CD4-positive, alpha-beta T cell treated with Interferon gamma for 1 hour (primary cell): Measurements from ENCODE around the gene GJD3.
"Not testable (repeated sequence)": the region's sequence is repeated elsewhere in the genome, so short reads cannot be mapped to it uniquely, and the experiment has no call there.

Source experiments
- DNase-seq: peaks from one replicate; pipeline ENCODE4 v3.0.0-alpha.2; 2020

GJD3 gene, protein sequence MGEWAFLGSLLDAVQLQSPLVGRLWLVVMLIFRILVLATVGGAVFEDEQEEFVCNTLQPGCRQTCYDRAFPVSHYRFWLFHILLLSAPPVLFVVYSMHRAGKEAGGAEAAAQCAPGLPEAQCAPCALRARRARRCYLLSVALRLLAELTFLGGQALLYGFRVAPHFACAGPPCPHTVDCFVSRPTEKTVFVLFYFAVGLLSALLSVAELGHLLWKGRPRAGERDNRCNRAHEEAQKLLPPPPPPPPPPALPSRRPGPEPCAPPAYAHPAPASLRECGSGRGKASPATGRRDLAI

DNA sequence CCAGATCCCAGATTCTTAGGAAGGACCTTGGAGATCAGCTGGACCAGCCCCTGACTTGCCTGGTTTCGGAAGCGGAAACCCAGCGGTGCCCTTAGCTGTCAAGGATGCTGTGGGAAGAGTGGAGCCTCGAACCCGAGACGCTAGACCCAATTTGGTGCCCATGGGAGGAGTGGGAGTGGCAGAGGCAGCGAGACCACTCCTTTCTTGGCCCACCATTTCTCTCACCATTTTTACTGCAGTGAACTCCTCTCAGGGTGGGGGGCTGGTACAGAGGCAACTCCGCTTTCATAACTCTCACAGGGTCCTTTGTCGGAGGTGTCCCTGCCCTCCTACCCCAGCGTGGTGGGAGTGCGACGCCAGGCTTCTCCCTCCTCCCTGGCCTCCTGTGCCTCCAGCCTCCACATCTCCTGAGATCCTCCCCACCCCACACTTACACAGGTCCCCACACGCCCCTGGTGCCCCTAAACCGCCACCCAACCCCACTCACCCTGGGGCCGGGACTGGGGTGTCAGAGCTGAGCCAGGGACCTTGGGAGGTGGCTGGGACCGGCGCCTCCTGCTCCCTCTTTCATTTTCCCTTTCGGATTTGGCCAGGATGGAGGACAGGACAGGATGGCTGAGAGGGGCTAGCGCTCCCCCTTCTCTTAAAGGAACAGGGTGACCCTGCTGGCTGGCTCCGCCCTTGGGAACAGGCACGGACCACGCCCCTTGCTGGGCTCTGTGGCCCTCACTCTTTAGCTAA lies at the start of gene GJD3:
TSS of gene GJD3 (minus strand) at position 617 of the 741 bp plus-strand sequence. CDS start 922 bp downstream, outside the sequence.
- no peak for DNase-seq

DNA sequence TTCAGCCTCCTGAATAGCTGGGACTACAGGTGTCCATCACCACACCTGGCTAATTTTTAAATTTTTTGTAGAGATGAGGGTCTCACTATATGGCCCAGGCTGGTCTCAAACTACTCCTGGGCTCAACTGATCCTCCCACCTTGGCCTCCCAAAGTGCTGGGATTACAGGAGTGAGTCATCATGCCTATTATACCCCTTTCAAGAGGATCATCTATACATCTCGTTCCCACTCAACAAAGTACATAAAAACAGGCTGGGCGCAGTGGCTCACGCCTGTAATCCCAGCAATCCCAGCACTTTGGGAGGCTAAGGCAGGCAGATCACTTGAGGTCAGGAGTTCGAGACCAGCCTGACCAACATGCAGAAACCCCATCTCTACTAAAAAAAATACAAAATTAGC lies 49.8 kb upstream of the GJD3 start:
- not testable (repeated sequence) for DNase-seq

DNA sequence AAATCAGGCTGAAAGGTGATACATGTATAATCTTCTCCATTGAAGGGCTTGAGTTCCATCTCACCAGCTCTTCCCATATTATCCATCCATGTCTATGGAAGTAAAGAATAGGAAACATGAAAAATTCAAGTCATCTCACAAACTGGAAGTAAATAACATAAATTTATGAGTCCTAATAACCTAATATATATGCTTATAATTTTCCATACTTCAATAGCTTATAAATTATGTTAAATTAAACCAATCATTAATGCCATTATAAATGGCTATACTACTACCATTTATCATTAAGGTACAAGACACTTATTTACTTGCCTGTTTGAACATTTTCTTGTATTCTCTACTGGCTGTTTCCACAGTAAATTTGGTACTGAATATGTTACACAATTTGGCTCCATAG lies 48.3 kb upstream of the GJD3 start:
- DNase-seq, result no peak

DNA sequence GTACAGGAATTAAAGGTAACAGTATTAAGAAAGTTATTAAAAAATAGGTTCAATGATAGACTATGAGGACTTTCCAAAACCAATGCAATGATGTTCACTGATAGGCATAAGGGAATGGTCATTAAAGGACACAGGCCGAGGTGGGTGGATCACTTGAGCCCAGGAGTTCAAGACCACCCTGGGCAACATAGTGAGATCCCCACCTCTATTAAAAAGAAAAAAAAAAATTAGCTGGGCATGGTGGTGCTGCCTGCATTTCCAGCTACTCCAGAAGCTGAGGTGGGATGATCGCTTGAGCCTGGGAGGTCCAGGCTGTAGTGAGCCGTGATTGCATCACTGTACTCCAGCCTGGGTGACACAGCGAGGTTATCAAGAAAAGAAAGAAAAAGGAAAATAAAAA lies 47.3 kb upstream of the GJD3 start:
- no peak for DNase-seq

DNA sequence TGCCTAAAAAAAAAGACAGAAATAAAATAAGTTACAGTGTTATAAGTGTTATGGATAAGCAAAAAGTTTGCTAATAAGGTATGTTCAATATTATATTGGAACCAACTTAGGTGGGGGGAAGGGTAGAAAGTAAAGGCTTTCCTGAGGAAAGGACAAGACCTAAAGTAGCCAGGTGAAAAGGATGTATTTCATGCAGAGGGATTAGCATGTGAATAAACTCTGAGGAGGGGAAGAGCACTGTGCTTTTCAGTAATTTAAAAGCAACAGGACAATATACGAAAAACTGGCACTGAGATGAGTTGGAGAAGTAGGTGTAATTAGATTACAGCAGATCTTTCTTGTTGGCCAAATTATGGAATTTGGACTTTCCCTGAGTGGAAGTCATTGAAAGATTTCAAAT lies 45.5 kb upstream of the GJD3 start:
- DNase-seq, result no peak

DNA sequence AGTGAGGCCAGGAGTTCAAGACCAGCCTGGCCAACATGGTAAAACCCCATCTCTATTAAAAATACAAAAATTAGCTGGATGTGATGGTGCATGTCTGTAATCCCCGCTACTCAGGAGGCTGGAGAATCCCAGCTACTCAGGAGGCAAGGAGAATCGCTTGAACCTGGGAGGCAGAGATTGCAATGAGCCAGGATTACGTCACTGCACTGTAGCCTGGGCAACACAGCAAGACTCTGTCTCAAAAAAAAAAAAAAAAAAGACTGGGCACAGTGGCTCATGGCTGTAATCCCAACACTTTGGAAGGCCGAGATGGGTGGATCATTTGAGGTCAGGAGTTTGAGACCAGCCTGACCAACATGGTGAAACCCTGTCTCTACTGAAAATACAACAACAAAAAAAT lies 45.0 kb upstream of the GJD3 start:
- not testable (repeated sequence) for DNase-seq

DNA sequence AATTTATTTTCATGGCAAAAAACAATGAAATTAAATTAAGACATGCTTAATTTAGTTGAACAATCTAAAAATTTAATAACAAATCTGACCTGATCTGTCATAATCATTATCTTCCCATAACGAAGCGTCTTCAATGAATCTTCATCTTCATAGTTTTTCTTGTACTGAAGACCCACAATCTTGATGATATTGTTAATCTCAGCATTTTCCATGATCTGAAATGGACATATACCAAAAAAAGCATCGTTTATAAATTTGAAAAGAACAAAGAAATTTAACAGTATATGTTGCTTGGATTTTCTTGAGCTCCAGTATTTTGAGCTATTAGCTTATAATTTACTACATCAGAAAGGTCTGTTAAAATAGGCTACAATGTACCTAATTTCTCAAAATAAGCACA lies 42.9 kb upstream of the GJD3 start:
- no peak for DNase-seq

DNA sequence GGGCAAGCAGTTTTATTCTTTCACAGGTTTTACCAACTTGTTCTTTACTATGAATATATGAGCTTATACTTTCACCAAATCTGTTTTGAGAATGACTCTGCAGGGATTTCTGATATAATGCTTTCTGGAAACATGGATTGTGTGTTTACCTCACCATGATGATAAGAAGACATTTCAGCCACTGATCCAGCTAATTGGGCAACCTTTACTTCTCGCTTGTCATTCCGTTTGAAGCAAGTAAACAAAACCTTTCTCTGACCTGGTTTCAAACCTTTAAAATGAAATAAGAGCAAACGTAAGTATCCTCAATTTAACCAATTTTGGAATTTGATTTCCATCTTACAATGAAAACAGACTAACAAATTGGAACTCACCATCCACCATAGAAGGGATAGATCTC lies 39.5 kb upstream of the GJD3 start:
- DNase-seq, result no peak

DNA sequence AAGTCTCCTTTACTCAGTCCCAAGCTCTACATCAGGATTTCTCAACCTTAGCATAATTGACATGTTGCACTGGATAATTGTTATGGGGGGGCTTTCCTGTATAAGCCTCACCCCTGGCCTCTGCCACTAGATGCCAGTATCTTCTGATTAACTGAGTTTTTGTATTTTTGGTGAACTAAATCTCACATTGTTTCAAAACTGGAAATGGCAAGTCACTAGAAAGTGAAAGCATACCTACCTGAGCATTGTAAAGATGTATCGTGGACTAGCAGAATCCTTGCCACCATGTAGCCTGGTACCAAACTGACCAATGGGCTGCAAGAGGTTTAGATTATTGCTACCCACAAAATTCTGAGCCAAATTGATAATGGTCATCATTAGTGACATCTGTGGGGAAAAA lies 38.1 kb upstream of the GJD3 start:
- no peak for DNase-seq

DNA sequence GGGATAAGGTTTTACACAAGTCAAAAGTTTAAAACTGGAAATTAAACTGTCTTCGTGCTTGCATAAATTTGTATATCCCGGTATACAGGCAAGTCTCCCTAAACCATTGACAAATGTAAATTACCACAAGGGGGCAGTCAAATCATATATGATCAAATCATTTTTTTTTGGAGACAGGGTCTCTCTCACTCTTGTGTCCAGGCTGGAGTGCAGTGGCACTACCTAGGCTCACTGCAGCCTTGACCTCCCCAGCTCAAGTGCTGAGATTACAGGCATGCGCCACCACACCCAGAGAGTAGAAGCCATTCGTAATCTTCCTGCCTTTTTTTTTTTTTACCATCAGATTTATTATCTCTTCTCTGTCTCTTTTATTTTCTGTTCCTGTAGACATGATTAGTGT lies 34.6 kb upstream of the GJD3 start:
- DNase-seq, result no peak

DNA sequence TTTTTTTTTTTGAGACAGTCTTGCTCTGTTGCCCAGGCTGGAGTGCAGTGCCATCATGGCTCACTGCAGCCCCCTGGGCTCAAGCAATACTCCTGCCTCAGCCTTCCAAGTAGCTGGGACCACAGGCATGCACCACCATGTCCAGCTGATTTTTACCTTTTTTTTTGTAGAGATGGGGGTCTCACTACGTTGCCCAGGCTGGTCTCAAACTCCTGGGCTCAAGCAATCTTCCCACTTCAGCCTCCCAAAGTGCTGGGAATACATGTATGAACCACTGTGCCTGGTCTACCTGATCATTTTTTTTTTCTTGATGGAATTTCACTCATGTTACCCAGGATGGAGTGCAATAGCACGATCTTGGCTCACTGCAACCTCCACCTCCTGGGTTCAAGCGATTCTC lies 22.0 kb upstream of the GJD3 start:
- not testable (repeated sequence) for DNase-seq

DNA sequence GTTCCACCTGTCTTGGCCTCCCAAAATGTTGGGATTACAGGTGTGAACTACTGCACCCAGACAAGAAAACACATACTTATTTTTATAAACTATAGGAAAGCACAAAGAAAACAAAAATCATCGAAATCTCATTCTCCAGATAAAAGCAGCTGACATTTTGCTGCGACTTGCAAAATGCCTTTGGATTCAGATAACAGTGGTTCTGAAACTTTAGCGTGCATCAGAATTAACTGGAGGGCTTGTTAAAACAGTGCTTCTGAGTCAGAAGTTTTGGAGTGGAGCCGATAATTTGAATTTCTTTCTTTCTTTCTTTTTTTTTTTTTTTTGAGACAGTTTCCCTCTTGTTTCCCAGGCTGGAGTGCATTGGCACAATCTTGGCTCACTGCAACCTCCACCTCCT lies 17.7 kb upstream of the GJD3 start:
- no peak for DNase-seq

DNA sequence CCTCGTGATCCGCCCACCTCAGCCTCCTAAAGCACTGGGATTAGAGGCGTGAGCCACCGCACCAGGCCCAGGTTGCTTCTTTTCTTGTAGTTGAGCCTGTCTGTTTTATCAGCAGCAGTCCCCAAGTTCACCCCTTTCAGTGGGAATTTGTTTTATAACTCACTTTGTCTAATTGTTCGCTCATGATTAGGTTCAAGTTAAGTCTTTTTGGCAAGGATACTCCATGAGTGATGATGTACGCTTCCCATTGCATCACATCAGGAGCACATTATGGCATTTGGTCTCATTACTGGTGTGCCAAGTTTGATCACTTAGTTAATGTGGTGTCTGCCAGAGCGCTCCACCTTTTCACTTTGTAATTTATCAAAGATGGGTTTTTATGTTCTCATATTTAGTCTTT lies 14.4 kb upstream of the GJD3 start:
- DNase-seq, result no peak

DNA sequence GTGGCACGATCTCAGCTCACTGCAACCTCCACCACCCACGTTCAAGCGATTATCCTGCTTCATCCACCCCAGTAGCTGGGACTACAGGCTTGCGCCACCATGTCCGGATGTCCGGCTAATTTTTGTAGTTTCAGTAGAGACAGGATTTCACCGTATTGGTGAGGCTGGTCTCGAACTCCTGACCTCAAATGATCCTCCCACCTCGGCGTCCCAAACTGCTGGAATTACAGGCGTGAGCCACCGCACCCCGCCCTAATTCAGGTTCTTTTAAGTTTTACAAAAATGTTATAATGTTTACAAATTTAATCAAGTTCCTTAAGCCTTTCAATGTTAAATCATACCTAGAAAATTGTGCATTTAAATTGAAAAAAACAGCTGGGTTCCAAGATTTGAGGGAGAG lies 13.3 kb upstream of the GJD3 start:
- DNase-seq, result no peak

DNA sequence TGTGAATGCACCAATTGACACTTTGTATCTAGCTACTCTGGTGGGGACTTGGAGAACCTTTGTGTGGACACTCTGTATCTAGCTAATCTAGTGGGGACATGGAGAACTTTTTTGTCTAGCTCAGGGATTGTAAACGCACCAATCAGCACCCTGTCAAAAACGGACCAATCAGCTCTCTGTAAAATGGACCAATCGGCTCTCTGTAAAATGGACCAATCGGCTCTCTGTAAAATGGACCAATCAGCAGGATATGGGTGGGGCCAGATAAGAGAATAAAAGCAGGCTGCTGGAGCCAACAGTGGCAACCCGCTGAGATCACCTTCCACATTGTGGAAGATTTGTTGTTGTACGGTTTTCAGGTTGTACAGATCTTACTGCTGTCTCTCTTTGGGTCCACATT lies 12.0 kb upstream of the GJD3 start:
- not testable (repeated sequence) for DNase-seq

DNA sequence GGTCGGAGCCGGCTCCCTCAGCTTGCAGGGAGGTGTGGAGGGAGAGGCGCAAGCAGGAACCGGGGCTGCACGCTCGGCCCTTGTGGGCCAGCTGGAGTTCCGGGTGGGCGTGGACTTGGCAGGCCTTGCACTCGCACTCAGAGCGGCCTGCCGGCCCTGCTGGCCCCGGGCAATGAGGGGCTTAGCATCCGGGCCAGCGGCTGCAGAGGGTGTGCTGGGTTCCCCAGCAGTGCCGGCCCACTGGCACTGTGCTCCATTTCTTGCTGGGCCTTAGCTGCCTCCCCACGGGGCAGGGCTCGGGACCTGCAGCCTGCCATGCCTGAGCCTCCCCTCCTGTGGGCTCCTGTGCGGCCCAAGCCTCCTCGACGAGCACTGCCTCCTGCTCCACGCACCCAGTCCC lies 11.2 kb upstream of the GJD3 start:
- not testable (repeated sequence) for DNase-seq

DNA sequence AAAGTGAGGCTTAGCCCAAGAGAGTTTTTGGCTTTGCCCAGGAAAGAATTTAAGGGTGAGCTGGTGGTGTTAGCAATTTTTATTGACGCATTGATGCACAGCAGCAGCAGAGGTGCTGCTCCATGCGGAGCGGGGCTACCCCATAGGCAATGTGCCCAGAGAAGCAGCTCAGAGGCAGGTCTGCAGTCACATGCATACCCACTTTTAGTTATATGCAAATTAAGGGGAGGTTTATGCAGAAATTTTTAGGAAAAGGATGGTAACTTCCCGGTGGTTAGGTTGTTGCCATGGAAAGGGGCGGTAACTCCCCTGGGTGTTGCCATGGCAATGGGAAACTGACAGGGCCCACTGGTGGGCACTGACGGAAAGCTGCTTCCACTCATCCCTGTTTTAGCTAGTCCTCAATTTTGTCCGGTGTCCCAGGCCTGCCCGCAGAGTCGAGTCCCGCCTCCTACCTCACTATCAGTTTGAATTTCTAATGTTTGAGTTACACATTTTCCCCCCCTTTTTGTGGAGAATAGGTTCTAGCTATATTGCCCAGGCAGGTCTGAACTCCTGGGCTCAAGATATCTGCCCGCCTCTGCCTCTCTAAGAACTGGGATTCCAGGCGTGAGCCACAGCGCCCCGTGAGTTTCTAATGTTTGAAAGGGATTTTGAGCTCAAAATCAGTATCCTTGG lies 10.4 kb upstream of the GJD3 start:
- no peak for DNase-seq

DNA sequence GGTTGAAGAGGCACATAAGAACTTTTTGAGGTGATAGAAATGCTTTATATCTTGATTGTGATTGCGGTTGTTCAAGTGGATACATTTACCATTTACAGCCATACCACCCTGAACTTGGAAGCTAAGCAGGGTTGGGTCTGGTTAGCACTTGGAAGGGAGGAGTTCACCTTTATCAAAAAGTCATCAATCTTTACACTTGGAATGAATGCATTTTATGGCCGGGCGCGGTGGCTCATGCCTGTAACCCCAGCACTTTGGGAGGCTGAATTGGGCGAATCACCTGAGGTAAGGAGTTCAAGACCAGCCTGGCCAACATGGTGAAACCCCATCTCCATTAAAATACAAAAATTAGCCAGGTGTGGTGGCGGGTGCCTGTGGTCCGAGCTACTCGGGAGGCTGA lies 9.5 kb upstream of the GJD3 start:
- no peak for DNase-seq

DNA sequence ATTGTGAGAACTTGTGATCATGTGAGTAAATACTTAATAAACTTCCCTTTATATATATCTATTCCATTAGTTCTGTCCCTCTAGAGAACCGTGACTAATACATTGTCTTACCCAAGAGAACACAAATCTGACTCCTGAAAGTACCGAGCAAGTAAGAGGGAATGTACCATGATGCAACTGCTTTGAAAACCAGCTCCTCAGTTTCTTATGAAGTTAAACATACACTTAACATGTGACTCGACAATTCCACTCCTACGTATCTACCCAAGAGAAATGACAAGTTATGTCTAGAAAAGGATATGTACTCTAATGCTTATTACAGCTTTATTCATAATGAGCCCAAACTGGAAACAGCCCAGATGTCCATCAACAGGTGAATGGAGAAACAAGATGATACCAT lies 8.8 kb upstream of the GJD3 start:
- no peak for DNase-seq

DNA sequence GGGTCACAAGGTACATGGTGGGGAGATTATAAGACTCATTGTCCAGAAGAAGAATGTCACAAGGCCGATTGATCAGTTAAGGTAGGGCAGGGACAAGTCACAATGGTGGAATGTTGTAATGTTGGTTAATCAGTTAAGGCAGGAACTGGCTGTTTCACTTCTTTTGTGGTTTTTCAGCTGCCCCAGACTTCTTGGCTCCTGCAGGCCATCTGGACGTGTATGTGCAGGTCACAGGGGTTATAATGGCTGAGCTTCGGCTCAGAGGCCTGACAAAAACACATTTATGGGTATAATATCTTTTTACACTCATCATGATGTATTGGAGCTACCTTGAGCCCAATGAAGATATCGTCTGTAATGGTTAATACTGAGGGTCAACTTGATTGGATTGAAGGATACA lies 8.1 kb upstream of the GJD3 start:
- not testable (repeated sequence) for DNase-seq

DNA sequence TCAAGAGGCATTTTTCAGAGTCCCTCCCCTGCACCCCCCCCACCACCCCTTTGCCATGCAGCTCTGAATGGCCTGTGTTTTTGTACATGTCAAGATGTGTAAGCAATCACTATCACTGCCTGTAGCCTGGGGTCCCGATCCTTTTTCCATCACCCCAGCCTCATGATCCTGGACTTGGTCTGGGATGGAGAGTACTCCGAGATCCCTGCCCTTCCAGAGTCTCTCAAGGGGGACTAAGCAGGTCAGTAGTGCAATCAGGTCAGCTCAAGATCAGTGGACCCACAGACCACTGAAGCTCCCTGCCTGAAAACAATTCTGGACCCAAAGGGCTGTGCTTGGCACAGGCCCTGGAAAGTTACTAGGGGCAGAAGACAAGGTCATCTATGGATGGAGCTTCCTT lies 7.5 kb upstream of the GJD3 start:
- DNase-seq, result no peak

DNA sequence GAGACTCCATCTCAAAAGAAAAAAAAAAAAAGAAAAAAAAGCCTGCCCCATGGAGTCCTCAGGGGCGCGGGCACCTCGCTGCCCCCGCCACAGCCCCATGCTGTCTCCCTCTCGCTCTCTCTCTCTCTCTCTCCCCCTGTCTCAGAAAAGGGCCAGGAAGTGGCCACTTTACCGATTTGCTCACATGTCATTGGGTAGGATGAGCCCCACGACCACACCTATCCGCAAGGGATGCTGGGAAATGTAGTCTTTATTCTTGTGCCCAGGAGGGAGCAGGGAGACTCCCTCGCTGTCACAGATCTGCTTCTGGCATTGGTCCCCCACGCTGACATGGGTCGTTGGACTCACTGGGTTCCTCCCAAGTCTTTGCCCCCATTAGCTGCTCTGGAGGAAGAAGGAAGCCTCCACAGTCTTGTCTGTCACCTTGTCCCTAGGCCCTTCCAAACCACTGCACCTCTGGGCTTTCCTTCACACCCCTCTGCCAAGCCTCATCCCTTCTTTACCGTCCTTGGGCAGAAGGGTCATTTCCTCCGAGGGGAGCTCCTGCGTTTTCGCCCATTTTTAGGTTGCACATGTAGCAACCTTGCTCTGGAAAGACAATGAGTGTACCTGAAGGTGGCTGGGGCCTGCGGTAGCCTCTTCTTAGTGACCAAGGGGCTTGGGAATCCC lies 6.9 kb upstream of the GJD3 start:
- no peak for DNase-seq

DNA sequence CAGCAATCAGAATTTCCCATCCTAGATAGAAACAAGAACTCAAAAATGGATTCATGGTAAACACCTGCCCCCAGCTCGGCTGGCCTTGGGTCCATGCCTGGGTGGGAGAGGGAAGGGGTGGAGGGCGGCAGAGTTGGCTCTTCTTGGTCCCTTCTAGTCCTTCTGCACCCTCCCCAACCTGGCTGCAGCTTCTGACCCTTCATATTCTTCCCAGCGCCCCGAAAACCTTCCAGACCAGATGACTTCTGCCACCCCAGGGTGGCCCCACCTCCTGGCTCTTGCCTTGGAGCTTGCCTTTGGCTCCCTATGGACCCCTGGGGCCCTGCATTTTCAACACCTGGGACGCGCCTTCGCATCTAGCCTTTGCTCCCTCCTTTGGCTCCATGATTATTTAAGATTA lies 5.4 kb upstream of the GJD3 start:
- no peak for DNase-seq

DNA sequence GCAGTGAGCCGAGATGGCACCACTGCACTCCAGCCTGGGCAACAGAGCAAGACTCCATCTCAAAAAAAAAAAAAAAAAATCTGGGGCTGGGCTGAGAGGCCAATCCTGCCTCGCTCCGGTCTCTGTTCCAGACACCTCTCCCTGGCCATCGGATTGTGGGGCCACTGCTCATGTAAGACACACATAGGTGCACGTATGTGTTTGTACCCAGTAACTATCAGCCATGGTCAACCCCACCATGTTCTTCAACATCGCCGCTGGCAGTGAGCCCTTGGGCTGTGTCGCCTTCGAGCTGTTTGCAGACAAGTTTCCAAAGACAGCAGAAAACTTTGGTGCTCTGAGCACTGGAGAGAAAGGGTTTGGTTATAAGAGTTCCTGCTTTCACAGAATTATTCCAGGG lies 3.2 kb upstream of the GJD3 start:
- not testable (repeated sequence) for DNase-seq
